HG03159 (cell line): ENCODE measurements around the gene DCUN1D3.
"Not testable (repeated sequence)": the region's sequence is repeated elsewhere in the genome, so short reads cannot be mapped to it uniquely, and the experiment has no call there.

ENCODE experiments used
- ATAC-seq: cut with Tn5 transposase; IDR thresholded peaks from one replicate; pipeline ENCODE4 v1.9.1; 2021; ENCODE audit warnings: mild to moderate bottlenecking, moderate library complexity; ENCODE audit not compliant: unreplicated experiment

Gene DCUN1D3

GRCh38 chr16:20838240-20838639 lies 61.9 kb downstream of the DCUN1D3 start:
- ATAC-seq, result no peak

GRCh38 chr16:20833086-20833485 lies 67.1 kb downstream of the DCUN1D3 start:
- ATAC-seq, result no peak

GRCh38 chr16:20830372-20830771 lies 69.8 kb downstream of the DCUN1D3 start:
- ATAC-seq, result no peak

GRCh38 chr16:20829536-20829935 lies 70.6 kb downstream of the DCUN1D3 start:
- ATAC-seq, result no peak

GRCh38 chr16:20826039-20826566 lies 74.1 kb downstream of the DCUN1D3 start:
- ATAC-seq, result no peak

GRCh38 chr16:20822521-20823325 lies 77.4 kb downstream of the DCUN1D3 start:
- ATAC-seq, result no peak

- ATAC-seq, result no peak
Observed at GRCh38 chr16:20821682-20822081, 78.5 kb downstream of the DCUN1D3 start.

- ATAC-seq, result no peak
Observed at GRCh38 chr16:20818929-20819585, 81.1 kb downstream of the DCUN1D3 start.

- no peak for ATAC-seq
Observed at GRCh38 chr16:20814784-20815183, 85.4 kb downstream of the DCUN1D3 start.

GRCh38 chr16:20812510-20812909 lies 87.6 kb downstream of the DCUN1D3 start:
- ATAC-seq, result no peak

- no peak for ATAC-seq
Observed at GRCh38 chr16:20811889-20812439, 88.2 kb downstream of the DCUN1D3 start.

GRCh38 chr16:20807862-20808261 lies 92.3 kb downstream of the DCUN1D3 start:
- ATAC-seq, result no peak

GRCh38 chr16:20806168-20807050 lies 93.7 kb downstream of the DCUN1D3 start, which contains the start of the genes ERI2 and REXO5:
Gene ERI2 (minus strand): TSS chr16:20806472. CDS start chr16:20806430, 42 bp downstream.
Gene REXO5 (plus strand): TSS chr16:20806527. CDS start chr16:20806954, 427 bp downstream.
- ATAC-seq, result peak; percentile 73

GRCh38 chr16:20805684-20806167 lies 94.4 kb downstream of the DCUN1D3 start:
- not testable (repeated sequence) for ATAC-seq
